Measurements from ENCODE around the gene SH3RF3. TPM values are rescaled to one million over a fixed set of nuclear protein-coding genes. Genes with fewer than 3 reads are reported as not detected.

The SH3RF3 gene
- total and polyA plus RNA-seq, 9 of the 15 experiments (the other 6 are each of a cell fraction or from before 2014, with no cell fraction given): 0.02 TPM; not detected in 8

- no peak overlapping the region for H3K4me2 ChIP-seq (ENCODE audit: insufficient read depth, low read length)
- no peaks in the 10 kb centered on the region for H3K79me2 ChIP-seq (ENCODE audit: control insufficient read depth, insufficient read depth, low read length)
- FAIRE-seq (no peak), DNase-seq (ENCODE audit: extremely low read depth in 1 of 4, low spot score in 3 of 4) (no peak), ATAC-seq (no peak)
- peaks cover 3% of the 10 kb centered on the region for H3K9me1 ChIP-seq (ENCODE audit: control insufficient read depth, insufficient read depth, low read length)
- H2AFZ ChIP-seq (ENCODE audit: low read depth, low read length): no peak overlapping the region
- in situ Hi-C loops (cut with MboI) (no loop called here), intact Hi-C loops (cut with micrococcal nuclease) (no loop called here)
- WGBS (ENCODE audit: insufficient coverage, low coverage, missing lambda C conversion rate): 0% methylated on average over 7 of the region's 7 CpGs
- no peak overlapping the region for H3K27ac ChIP-seq (ENCODE audit: extremely low read depth, low read depth, low read length)
- H3K4me3 ChIP-seq: no peak overlapping the region
- H3K4me1 ChIP-seq (replicated peaks in 1 of 2; ENCODE audit: control insufficient read depth in 2 of 2, insufficient read depth in 2 of 2, low read length in 2 of 2): no peaks in the 10 kb centered on the region
- H3K27me3 ChIP-seq (ENCODE audit: control insufficient read depth in 2 of 2, insufficient read depth in 2 of 2, low read length in 2 of 2): peaks cover 10 to 79% of the 10 kb centered on the region in 2 experiments; a peak in 3 of 5 replicates
- BruUV-seq (replicated peaks): no TSS peak
- ChIA-PET CTCF (ENCODE audit: low intra/inter-chr PET ratio) (no interaction called here), POLR2A (no interaction called here)
- no peaks in the 10 kb centered on the region for H3K36me3 ChIP-seq (ENCODE audit: control insufficient read depth, insufficient read depth, low read length)
- no peaks in the 10 kb centered on the region for H3K9me3 ChIP-seq (replicated peaks; ENCODE audit: control insufficient read depth, insufficient read depth, low read depth, low read length)
- no peak overlapping the region for H3K9ac ChIP-seq (ENCODE audit: insufficient read depth in 1 of 2, low read depth in 2 of 2, low read length in 2 of 2)
- H4K20me1 ChIP-seq (replicated peaks; ENCODE audit: control insufficient read depth, insufficient read depth, low read length): peaks cover 3% of the 10 kb centered on the region; the same call in 1 of the 2 replicates
- no peak for TF ChIP-seq E2F6 (IDR thresholded peaks at IDR 0.05; ENCODE audit: borderline replicate concordance in 1 of 2, extremely low read depth in 1 of 2, insufficient read depth in 1 of 2, insufficient read length in 1 of 2, low read depth in 1 of 2, low read length in 1 of 2, poor library complexity in 1 of 2, severe bottlenecking in 1 of 2)
- no peak for TF ChIP-seq ZNF644 (tag; IDR thresholded peaks at IDR 0.05; ENCODE audit: low read depth)
- no peak for TF ChIP-seq NR0B1 (IDR thresholded peaks at IDR 0.05; ENCODE audit: partially characterized antibody)
- TF ChIP-seq MEF2A (IDR thresholded peaks at IDR 0.05; ENCODE audit: control insufficient read depth, low read depth, low read length): no peak
- TF ChIP-seq MNT (conservative IDR thresholded peaks at IDR 0.05): no peak
- TF ChIP-seq NR2C2 (CRISPR knock-in tag; IDR thresholded peaks at IDR 0.05): no peak
- no peak for TF ChIP-seq NR2C2 (tag; IDR thresholded peaks at IDR 0.05)
- TF ChIP-seq BRCA1 (IDR thresholded peaks at IDR 0.05): no peak
- no peak for TF ChIP-seq BRCA1 (CRISPR knock-in tag; IDR thresholded peaks at IDR 0.05)
- TF ChIP-seq ID3 (CRISPR knock-in tag; IDR thresholded peaks at IDR 0.05): no peak
- TF ChIP-seq ID3 (tag; IDR thresholded peaks at IDR 0.05): no peak
- TF ChIP-seq CHD4 (IDR thresholded peaks at IDR 0.05; ENCODE audit: insufficient read depth, insufficient replicate concordance, low read depth, low read length, poor library complexity, severe bottlenecking): no peak
- TF ChIP-seq FOXA3 (CRISPR knock-in tag; conservative IDR thresholded peaks at IDR 0.05 in 1 of 2, IDR thresholded peaks at IDR 0.05 in 1 of 2): no peak
- TF ChIP-seq CREB3L1 (IDR thresholded peaks at IDR 0.05; ENCODE audit: borderline replicate concordance, low read depth): no peak
- TF ChIP-seq EP400 (IDR thresholded peaks at IDR 0.05): no peak
- TF ChIP-seq SIN3B (IDR thresholded peaks at IDR 0.05; ENCODE audit: low read depth): no peak
- no peak for TF ChIP-seq TBL1XR1 (IDR thresholded peaks at IDR 0.05; ENCODE audit: low read length in 2 of 2)
Observed at GRCh38 chr2:109487536-109487869, 358.5 kb downstream of the SH3RF3 start.
